Mesothelial cell of epicardium (in vitro differentiated cells): ENCODE measurements around the gene ANXA11. TPM values are rescaled to one million over a fixed set of nuclear protein-coding genes. Genes with fewer than 3 reads are reported as not detected.
A peak's percentile ranks its signal among the peaks of the same experiment; 100 is the strongest.
"Not testable (repeated sequence)": the region's sequence is repeated elsewhere in the genome, so short reads cannot be mapped to it uniquely, and the experiment has no call there.

Source experiments
- DNase-seq, 2 experiments: peaks; one replicate each; pipeline ENCODE4 v3.0.0; 2021; ENCODE audit warnings: low spot score in 2 of 2; ENCODE audit not compliant: unreplicated experiment in 2 of 2
- H3K27ac Mint-ChIP-seq: 2 replicates; pipeline ENCODE4 v1.8.0; 2021; ENCODE audit warnings: mixed read lengths
- H3K27me3 Mint-ChIP-seq: 2 replicates; pipeline ENCODE4 v1.8.0; 2021; ENCODE audit warnings: low read depth, mixed read lengths
- H3K36me3 Mint-ChIP-seq: 2 replicates; pipeline ENCODE4 v1.8.0; 2021; ENCODE audit warnings: mixed read lengths
- H3K4me1 Mint-ChIP-seq: 2 replicates; pipeline ENCODE4 v1.8.0; 2021; ENCODE audit warnings: mixed read lengths
- H3K4me3 Mint-ChIP-seq: 2 replicates; pipeline ENCODE4 v1.8.0; 2021; ENCODE audit warnings: mild to moderate bottlenecking, moderate library complexity, mixed read lengths
- H3K9me3 Mint-ChIP-seq: 2 replicates; pipeline ENCODE4 v1.8.0; 2021; ENCODE audit warnings: mixed read lengths
- total RNA-seq: library from RNA; stranded (reverse); gene quantifications from 3 replicates; pipeline ENCODE4 v1.2.1, GENCODE V29; 2021
- TF ChIP-seq, protein P1 (sequence below): fragments of 200-600 bp; sonication (generic); IDR thresholded peaks from one replicate; pipeline ENCODE4 v1.5.0; 2021; ENCODE audit warnings: antibody characterized with exemption; ENCODE audit not compliant: unreplicated experiment

The ANXA11 gene
- total RNA-seq, 1 donor from 2014 or later: 226 TPM

DNA sequence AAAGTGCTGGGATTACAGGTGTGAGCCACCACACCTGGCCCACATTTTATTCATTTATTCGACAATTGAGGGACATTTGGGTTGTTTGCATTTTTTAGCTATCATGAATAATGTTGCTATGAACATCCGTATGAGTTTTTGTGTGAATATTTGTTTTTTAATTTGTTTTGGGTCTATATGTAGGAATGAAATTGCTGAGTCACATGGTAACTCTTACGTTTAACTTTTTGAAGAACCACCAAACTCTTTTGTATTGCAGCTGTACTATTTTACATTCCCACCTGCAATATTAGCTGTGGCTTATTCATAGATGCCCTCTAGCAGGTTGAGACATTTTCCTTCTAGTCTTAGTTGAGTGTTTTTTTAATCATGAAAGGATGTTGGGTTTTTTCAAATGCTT lies 58.4 kb downstream of the ANXA11 start:
- Mint-ChIP-seq H3K36me3 (peaks cover 37% of the 10 kb centered on the region), H3K4me1 (peaks cover 5% of the 10 kb centered on the region)
- TF ChIP-seq, protein P1, sequence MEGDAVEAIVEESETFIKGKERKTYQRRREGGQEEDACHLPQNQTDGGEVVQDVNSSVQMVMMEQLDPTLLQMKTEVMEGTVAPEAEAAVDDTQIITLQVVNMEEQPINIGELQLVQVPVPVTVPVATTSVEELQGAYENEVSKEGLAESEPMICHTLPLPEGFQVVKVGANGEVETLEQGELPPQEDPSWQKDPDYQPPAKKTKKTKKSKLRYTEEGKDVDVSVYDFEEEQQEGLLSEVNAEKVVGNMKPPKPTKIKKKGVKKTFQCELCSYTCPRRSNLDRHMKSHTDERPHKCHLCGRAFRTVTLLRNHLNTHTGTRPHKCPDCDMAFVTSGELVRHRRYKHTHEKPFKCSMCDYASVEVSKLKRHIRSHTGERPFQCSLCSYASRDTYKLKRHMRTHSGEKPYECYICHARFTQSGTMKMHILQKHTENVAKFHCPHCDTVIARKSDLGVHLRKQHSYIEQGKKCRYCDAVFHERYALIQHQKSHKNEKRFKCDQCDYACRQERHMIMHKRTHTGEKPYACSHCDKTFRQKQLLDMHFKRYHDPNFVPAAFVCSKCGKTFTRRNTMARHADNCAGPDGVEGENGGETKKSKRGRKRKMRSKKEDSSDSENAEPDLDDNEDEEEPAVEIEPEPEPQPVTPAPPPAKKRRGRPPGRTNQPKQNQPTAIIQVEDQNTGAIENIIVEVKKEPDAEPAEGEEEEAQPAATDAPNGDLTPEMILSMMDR: no peak

DNA sequence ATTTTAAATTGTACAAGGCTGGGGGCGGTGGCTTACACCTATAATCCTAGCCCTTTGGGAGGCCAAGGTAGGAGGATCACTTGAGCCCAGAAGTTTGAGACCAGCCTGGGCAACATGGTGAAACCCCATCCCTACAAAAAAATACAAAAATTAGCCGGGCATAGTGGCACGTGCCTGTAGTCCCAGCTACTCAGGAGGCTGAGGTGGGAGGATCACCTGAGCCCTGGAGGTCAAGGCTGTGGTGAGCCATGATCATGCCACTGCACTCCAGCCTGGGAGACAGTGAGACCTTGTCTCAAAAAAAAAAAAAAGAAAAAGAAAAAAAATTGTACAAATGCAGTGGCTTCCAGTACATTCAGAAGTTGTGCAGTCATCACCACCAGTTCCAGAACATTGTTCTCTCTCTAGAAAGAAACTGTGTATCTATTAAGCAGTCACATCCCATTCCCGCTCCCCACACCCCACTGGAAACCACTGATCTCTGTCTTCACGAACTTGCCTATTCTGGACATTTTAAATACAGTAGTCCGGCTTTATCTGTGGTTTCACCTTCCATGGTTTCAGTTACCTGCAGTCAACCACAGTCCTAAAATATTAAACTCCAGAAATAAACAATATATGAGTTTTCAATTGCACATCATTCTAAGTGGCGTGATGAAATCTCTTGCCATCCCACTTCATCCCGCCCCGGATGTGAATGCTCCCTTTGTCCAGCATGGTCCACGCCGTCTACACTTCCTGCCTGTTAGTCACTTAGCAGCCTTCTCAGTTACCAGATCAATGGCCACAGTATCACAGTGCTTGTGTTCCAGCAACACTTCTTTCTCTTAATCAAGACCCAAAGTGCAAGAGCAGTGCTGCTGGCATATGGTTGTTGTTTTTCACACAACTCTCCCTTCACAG lies 59.7 kb downstream of the ANXA11 start:
- not testable (repeated sequence) for H3K4me3 Mint-ChIP-seq, DNase-seq, H3K4me1 Mint-ChIP-seq, H3K27me3 Mint-ChIP-seq
- Mint-ChIP-seq H3K9me3 (peaks cover 15% of the 10 kb centered on the region), H3K36me3 (peaks cover 24% of the 10 kb centered on the region), H3K27ac (peak overlapping the region; percentile 55)

More for the DNA sequence above, 58.4 kb downstream of the ANXA11 start:
- H3K9me3 Mint-ChIP-seq: peaks cover 16% of the 10 kb centered on the region
- no peaks in the 10 kb centered on the region for H3K27me3 Mint-ChIP-seq
- no peak for DNase-seq
- H3K27ac Mint-ChIP-seq: no peak overlapping the region
- H3K4me3 Mint-ChIP-seq: no peak overlapping the region

DNA sequence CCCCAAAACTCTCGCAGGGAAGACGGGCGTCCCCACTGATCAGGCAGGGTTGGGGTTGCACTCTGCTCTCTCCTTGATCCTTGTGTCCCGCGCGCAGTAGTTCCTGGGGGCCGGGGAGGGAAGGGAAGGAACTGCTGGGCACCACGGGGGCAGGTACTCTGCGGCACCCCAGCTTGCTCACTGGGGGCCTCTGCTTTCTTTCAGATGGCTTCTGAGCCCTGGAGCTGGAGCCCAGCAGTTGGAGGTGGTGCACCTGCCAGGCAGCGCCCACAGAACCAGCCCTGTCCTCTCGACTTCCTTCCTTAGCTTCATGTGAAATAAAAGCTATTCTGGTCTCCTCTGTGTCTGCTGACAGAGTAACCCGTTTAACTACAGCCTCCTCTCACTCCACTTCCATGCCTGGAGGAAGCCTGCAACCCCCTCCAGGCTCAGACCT lies 60.6 kb downstream of the ANXA11 start:
- H3K27ac Mint-ChIP-seq: peak overlapping the region; percentile 69

DNA sequence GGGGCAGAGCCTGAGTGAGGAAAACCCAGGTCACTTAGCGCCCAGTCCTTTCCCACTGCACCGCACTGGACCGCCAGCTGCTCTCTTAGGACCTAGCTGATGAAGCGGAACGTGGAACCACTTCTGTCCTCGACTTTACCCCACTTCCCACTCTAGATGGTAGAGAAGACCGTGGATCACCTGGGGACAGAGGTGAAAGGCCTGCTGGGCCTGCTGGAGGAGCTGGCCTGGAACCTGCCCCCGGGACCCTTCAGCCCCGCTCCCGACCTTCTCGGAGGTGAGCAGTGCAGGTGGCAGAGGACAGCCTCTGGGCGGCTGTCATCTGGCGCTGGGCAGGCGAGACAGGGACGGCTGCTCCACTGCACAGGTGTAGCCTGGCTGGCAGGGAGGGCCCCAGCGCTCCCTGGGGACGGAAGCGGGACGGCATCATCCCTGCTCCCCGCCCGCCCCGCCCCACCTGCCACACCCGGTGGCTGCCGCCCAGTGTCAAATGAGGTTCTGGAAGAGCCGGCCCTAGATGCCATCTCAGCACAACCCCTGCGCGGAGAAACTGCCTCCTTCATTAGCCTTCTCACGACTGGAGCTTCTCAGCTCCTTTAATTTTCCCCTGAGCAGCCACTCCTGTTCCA lies 61.2 kb downstream of the ANXA11 start:
- Mint-ChIP-seq H3K27ac (peak overlapping the region; percentile 47), H3K36me3 (peaks cover 12% of the 10 kb centered on the region), H3K27me3 (no peaks in the 10 kb centered on the region), H3K4me1 (peaks cover 10% of the 10 kb centered on the region), H3K9me3 (peaks cover 5% of the 10 kb centered on the region), H3K4me3 (no peak overlapping the region)
- TF ChIP-seq, protein P1: peak; percentile 35
- DNase-seq: no peak

More for the DNA sequence above, 60.6 kb downstream of the ANXA11 start:
- DNase-seq: no peak
- Mint-ChIP-seq H3K9me3 (peaks cover 10% of the 10 kb centered on the region), H3K27me3 (no peaks in the 10 kb centered on the region), H3K4me1 (peaks cover 10% of the 10 kb centered on the region), H3K36me3 (peaks cover 18% of the 10 kb centered on the region), H3K4me3 (no peak overlapping the region)
- TF ChIP-seq, protein P1: no peak

DNA sequence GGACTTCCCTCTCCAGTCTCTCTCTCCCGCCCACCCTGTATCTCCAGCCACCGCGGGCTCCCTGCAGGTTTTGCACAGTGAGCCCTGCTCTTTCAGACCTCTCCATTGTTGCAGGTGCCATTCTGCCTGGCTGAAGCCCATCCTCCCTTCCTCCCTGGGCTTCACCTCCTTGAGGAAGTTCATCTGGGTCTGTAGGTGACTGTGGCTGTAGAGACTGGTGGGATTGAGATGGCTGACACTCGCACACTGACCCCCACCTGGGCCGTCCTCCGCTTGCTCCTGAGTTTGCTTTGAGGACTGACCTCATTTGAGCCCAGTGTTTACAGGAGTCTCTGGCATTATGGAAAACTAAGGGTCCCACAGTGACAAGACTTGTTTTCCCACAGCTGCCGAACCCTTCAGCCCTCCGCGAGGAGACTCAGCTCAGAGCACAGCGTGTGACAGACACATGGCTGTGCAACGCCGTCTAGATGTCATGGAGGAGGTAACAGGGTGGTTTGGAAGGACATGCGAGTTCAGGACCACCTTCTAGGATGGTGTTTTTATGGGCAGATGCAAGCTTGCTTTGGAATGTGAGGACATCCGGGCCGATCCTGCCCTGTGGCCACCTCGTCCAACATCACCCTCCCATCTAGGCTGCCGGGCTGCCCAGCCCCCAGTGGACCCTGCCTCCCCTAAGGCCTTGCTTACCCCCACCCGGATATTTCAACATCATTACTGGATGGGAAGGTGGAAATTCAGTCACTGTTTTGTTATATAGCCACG lies 63.5 kb downstream of the ANXA11 start:
- H3K36me3 Mint-ChIP-seq: no peaks in the 10 kb centered on the region
- H3K4me1 Mint-ChIP-seq: peaks cover 22% of the 10 kb centered on the region
- DNase-seq: no peak
- no peak overlapping the region for H3K4me3 Mint-ChIP-seq
- H3K27ac Mint-ChIP-seq: peak overlapping the region; percentile 30
- no peaks in the 10 kb centered on the region for H3K9me3 Mint-ChIP-seq
- TF ChIP-seq, protein P1: no peak
- H3K27me3 Mint-ChIP-seq: no peaks in the 10 kb centered on the region
